ENCODE measurements around the gene ERC2.

The ERC2 gene

DNA sequence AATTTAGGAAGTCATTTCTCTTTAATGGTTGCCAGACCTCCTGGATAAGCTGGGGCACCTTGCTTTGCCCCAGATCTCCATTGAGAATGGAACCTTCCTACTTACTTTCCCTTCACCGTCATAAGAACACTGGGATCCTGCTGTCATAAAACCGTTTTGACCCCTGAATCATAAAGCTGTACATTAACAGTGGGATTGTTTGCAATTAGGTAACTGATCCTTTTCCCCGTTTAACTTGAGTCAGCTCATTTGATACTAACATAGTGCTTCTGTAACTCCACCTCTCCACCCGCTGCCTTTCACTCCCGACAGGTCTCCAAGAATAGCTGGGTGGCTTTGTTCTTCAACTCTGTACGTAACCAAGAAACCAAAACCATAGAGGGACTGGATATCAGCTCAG lies 673.0 kb downstream of the ERC2 start:
- DNase-seq (ENCODE audit: low spot score) = no peak

- DNase-seq (ENCODE audit: low spot score) = no peak
These were observed 675.5 kb downstream of the ERC2 start for GRCh38 chr3:55792742-55793141.

DNA sequence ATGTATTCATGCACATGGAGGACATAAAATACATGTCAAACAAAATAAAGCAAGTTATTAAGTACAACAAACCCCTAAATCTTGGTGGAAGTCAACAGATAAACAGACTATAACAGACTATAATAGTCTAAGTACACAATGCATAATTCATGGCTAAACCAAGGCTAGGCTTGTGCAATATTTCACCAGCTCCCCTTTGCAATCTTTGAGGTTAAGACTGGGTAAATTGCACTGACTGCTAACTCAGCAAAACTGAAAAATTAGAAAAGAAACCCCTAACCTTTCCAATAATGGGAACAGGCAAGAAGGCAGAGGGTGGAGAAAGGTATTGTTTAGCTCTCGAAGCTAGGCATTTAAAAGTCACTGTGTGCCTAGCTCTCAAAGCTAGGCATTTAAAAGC lies 676.3 kb downstream of the ERC2 start:
- no peak for DNase-seq (ENCODE audit: low spot score)

- no peak for DNase-seq (ENCODE audit: low spot score)
These were observed 677.5 kb downstream of the ERC2 start for GRCh38 chr3:55790596-55791350.

- no peak for DNase-seq (ENCODE audit: low spot score)
These were observed 678.8 kb downstream of the ERC2 start for GRCh38 chr3:55789516-55789915.

DNA sequence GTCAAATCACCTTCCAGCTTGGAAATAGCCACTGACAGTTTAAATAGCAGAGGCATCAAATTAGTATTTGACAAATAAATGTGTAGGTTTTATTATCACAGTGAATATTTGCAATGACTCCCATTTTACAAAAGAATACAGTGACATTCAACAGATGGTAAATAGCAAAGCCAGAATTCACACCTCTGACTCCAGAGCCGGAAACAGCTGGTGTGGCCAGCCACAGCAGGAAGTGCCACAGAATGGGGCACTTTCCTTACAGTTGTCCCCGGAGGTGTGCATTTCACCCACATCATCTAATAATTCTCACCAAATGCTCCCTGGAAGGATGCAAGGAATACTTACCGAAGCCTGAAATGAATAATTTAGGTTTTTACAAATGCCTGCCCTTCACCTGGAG lies 685.5 kb downstream of the ERC2 start:
- no peak for DNase-seq (ENCODE audit: low spot score)

DNA sequence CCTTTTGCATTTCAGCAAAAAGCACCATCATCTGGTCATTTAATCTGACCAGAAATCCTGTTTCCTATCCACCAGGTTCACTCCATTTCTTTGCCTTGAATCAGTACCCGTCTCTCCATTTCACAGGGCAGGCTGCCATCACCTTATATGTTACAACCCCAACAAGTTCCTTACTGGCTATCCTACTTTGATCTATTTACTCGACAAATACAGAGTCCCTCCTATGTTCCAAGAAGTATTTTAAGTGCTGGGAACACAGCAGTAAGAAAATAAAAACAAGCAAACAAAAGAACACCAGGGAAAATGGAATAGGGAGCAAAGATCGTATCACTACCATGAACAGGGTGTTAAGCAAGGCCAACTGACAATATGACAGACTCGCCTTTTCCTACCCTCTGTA lies 685.9 kb downstream of the ERC2 start:
- DNase-seq (ENCODE audit: low spot score) = no peak

GRCh38 chr3:55780913-55781312 lies 687.4 kb downstream of the ERC2 start:
- no peak for DNase-seq (ENCODE audit: low spot score)

GRCh38 chr3:55779543-55779942 lies 688.7 kb downstream of the ERC2 start:
- DNase-seq (ENCODE audit: low spot score) = no peak

GRCh38 chr3:55775366-55776154 lies 692.7 kb downstream of the ERC2 start:
- no peak for DNase-seq (ENCODE audit: low spot score)

GRCh38 chr3:55774856-55775255 lies 693.4 kb downstream of the ERC2 start:
- no peak for DNase-seq (ENCODE audit: low spot score)

- no peak for DNase-seq (ENCODE audit: low spot score)
These were observed 696.8 kb downstream of the ERC2 start for GRCh38 chr3:55771503-55771902.

DNA sequence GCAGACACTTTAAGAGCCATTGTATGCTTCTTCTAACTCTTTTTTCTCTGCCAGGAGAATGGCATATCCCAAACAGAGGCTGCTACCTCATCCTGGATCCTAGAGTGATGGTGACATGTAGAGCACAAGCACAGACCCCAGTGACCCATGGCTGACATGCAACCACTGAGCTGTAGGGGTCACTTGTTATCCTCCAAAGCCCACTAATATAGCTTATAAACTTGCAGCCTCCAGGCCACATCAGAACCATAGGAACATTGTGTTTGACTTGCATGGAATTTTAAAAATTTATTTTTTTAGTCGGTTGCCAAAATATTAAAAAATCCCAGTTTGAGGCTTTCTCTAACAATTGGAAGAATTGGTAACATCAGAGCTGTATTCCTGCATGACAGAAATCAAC lies 698.2 kb downstream of the ERC2 start:
- DNase-seq (ENCODE audit: low spot score) = no peak

GRCh38 chr3:55766753-55767152 lies 701.5 kb downstream of the ERC2 start:
- no peak for DNase-seq (ENCODE audit: low spot score)

- no peak for DNase-seq (ENCODE audit: low spot score)
These were observed 702.2 kb downstream of the ERC2 start for GRCh38 chr3:55765906-55766701.

- no peak for DNase-seq (ENCODE audit: low spot score)
These were observed 702.9 kb downstream of the ERC2 start for GRCh38 chr3:55765398-55765797.

- DNase-seq (ENCODE audit: low spot score) = no peak
These were observed 711.3 kb downstream of the ERC2 start for GRCh38 chr3:55756976-55757375.

DNA sequence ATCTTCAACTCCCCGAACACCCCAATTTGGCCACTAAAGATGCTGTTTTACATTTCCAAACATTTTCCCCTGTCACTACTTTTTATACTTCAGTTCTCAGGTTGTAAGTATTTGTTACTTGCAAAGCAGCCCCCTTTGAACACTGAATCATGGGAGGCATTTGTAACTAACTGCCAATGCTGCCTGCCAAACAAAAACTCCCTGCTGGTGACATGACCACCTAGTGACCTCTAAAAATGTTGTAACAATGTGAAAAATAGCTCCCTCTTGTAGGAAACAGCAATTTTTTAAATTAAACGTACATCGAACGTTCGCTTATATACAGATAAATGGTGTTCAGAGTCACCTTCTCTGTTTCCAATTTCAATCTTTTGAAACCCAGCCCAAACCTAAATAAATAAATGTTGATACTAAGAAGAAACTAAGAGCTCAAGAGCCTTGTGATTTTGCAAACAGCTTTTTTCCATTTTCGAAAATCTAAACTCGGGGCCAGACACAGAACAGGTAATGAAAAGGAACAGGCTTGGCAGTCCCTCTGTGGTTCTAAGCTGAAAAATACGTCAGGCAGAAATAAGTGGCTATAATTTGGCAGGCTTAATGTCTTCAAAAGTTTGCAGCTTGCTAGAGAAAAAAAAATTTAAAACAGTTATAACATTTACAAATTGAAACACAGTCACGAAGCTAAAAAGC lies 712.6 kb downstream of the ERC2 start:
- DNase-seq (ENCODE audit: low spot score) = no peak

DNA sequence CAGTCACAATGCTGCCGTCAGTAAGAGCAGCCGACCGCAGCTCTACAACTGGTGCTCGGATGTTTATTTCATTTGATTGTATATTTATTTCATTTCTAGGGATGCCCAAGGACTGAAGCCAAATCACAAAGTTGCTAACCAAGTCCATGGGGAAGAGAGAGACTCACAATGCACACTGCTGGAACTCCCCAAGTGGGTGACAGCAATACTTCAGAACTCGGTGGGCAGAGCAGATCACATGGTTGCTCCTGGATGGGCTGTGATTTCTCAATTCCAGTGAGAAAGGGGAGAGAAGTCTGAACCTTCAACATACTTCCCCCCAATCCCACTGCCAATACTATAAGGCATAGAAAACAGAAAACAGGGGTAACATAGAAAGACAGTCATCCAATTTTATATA lies 715.4 kb downstream of the ERC2 start:
- no peak for DNase-seq (ENCODE audit: low spot score)

DNA sequence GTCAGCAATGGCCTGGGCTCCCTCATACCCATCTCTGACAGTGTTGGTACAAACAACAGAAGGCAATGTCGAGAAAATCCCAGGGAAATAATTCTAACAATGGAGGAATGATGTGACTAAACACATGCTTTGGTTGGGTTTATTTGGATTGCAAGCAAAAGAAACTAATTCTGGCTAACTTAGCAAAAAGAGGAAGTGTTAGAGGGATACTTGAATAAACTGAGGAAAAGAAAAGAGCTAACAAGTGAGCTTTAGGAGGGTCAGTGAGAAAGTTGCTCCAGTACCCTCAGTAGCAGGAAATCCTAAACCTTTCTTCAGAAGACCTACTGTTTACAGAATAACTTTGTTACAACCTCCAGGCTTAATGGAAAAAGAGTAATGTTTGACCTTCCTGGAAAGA lies 716.5 kb downstream of the ERC2 start:
- no peak for DNase-seq (ENCODE audit: low spot score)

GRCh38 chr3:55750525-55750924 lies 717.7 kb downstream of the ERC2 start:
- DNase-seq (ENCODE audit: low spot score) = no peak

DNA sequence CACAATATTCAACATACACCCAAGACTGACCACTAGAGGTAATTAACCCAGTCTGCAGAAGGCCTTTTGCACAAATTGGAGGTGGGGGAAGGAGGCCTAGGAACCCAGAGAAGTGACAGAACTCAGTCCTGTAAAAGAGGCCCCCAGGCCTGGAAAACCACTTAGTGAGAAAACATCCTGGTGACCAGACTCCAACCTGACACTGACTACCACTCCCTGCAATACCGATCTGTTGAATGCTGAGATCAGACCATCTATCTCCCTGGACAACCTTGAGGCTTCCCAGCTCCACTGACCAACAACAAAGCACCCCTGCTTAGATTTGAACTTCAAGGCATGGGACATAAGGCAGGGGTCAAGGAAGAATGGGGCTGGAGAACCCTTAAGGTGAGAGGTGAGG lies 719.2 kb downstream of the ERC2 start:
- no peak for DNase-seq (ENCODE audit: low spot score)
